HG03520 (cell line): ENCODE results near the gene CRHR2.
"Not testable (repeated sequence)": the region's sequence is repeated elsewhere in the genome, so short reads cannot be mapped to it uniquely, and the experiment has no call there.

Experiments
- ATAC-seq: cut with Tn5 transposase; IDR thresholded peaks from one replicate; pipeline ENCODE4 v1.9.1; 2021; ENCODE audit warnings: mild to moderate bottlenecking, moderate library complexity; ENCODE audit not compliant: unreplicated experiment

The CRHR2 gene

DNA sequence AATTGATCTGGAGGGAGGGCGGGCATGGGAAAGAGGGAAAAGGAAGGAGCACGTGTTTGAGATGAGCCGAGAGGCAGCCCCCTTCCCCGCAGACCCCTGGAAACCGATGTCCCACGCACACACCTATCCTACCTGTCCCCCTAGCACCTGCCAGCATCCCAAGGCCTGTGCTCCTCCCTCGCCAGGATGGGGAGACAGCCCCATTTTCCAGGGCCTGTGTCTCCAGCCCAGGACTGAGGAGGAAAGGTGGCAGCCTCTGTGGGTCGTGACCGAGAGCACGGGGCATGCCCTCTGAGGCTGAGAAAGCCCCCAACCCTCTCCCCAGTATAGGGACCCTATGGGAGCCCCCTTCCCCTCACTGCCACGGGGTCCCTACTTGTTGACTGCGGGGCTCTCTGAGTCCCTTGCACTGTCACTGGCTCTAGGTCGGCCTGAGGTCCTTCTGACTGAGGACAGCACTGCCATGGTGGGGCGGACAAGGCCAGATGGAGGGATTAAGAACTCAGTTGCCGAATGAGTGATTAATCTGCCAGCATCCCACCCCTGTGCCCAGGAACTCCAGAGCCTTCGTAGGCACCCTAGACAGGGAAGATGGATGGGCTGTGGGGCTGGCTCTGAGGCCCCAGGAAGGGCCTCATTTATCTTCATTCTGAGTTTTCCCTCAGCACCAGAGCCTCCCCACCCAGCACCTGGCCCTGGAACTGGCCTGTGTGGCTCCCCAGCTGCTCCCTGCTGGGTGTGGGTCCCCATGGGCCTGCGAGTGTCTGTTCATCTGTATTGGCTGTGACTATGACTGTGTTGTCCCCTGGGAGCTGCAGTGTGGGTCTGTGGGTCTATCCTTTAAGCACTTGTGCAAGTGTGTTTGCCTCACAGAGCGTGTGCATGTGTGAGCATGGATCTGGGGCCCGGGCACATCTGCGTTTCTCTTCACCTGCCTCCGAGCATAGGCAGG, 26.0 kb downstream of the CRHR2 start:
- no peak for ATAC-seq

DNA sequence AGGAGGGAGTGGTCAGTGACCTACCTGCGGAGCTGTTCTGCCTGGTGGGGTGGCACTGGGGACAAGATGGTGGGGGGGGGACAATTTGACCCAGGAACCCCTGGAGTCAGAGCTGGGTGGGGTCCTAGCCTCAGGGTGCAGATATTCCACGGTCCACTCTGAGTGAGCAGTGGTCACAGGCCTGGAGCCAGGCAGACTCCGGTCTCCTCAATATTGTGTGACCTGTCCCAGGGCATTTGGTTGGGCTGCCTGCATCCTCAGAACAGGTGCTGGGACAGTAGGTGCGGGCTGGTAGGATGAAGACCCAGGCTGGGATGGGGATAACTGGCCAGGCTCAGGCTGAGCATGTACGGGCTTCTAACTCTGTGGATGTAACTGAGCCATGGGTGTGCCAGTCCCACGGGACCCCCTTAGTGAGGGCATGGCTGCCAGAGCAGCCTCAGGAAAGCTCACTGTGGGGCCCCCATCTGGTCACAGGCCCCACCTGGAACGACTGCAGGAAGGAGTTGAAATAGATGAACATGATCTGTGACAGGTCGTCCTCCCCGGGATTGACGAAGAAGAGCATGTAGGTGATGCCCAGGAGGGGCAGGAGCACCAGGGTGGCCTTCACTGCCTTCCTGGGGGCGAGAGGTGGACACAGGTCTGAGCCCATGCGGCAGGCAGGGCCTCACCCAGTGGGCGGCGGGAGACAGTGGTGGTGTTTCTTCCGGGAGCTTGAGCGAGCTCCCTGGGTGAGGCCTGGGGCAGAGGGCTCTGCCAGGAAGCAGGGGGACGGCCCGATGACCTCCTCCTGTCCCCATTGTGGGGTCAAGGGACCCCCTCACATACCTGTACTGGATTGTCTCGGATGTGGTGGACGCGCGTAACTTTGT, 26.9 kb downstream of the CRHR2 start:
- ATAC-seq = no peak

DNA sequence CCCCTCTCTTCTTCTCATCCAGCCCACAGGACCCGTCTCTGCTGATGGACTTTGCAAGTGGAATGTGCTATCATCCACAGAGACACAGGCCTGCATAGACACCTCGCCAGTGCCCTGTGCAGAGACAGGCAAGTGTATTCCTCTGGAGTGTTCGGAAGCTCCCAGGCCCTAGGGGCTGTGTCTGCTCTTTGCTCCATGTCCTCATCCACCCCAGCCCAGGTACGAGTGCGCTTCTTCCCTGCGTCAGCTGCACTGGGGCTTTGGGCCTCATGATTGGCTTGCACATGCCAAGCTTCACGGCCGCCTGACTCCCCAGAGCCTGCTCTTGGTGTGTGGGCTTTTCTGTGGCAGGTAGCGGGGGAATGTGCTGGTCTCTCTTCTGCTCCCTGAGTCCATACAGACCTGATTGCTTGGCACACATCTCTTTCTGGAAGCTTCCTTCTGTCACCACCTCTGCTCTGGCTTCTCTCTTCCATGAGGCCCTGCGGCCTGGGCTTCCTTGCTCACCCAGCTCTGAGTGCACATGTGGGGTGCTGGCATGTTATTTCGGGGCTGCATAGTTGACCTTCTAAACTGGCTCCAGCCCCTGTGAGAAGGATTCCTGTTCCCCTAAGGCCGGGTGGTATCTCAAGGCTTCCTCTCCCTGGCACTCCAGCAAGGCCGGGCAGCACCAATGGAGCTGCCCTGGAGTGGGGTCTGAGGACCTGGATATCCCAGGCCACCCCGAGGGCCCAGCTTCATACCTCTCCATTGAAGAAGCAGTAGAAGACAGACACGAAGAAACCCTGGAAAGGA, 27.8 kb downstream of the CRHR2 start:
- ATAC-seq = no peak

- no peak for ATAC-seq
Measured at GRCh38 chr7:30652698-30653641, 29.3 kb downstream of the CRHR2 start.

DNA sequence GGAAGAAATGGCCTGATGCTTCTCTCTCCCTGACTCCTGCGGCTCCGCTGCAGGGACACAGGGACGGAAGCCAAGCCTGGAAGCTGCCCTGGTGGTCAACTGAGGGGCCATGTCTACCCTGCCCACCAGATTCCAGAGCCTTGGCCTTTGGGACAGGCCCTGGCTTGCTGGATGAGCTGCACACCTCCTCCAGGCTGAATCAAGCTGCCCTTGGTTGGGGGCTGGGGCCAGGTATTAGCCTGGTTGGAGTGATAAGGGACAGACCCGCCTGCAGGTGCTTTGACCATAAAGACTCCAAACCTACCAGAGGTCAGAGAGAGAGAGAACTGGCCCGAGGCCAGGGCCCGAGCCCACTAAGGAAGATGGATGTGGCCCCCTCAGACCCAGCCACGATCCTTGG, 30.1 kb downstream of the CRHR2 start:
- no peak for ATAC-seq

DNA sequence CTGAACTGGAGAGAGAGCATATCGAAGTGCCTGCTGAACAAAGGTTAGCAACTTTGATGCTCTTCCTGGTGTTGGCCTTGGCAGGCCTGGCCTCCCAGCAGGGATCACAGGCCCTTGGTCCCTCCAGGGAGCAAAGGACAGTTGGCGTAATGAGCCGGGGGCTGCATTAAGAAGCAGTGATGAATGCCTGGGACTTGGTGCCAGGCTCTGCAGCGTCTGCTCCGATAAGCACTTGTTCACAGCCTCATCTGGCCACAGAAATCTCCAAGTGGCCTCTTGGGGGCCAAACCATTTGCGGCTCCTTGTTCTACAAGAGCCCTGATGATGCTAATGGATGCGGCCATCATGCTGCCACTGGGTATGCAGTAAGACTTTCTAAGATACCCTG, 31.8 kb downstream of the CRHR2 start:
- no peak for ATAC-seq

DNA sequence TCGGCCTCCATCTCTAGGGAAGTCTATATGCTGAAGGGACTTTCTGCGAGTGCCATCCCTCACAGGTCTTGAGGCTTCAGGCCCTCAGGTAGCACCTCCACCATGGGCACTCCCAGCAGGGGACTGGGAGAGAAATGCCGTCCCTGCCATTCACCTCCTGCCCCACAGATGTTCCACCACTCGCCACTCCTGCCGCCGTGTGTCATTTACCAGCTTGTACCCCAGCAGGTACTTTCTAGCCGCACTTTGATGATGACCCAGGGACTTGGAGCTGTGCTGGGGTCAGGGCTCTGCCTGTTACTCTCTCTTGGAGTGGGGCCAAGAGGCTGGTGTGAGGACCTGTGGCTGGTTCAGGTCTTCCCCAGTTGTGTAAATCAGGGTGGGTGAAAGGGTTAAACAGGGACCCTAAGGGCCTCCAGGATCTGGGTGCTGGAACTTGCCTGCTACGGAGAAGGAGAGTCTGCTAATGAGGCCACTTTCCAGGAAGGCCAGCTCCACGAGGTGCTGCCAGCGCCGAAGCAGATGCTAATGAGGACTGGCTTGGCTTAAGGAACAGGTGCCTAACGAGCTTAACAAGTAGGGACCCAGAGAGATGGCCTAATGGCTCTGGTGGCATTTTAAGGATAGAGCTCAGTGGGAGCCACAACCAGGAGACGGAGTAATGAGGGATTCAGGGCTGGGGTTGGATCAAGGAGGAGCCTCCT, 32.4 kb downstream of the CRHR2 start:
- ATAC-seq = no peak

DNA sequence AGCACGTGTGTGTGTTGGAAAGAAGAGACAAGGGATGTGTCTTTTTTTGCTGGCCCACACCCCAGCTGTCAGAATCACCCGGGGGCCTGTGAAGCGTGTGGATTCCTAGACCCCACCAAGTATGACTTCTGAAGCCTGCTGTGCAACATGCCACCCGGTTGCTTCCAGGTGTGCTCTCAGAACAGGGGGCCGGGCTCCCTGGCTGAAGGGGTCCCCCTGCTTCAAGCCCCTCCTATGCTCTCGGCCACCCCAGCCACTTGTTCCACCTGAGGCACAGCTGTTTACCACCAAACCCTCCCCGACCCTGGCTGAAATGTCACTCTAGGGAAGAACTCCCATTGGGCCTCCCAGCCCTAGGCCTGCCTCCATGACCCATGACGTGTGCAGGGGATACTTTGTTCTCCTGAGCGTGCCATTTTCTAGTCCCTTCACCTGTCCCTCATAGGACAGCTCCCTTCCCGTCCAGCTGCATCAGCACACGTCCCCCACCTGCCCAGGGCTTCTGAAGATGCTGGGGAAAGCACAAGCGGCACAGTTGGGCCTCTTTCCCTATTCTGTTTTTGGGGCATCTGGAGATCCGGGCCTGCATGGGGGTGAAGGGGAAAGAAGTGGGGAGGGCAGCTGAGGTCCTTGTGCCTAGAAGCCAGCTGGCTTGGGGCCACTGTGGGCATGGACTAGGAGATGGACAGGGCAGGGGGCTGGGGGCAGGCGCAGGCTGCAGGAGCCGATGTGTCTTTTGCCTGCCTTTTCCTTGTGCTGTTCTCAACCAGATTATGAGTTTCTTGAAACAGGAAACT, 33.3 kb downstream of the CRHR2 start:
- ATAC-seq = no peak

DNA sequence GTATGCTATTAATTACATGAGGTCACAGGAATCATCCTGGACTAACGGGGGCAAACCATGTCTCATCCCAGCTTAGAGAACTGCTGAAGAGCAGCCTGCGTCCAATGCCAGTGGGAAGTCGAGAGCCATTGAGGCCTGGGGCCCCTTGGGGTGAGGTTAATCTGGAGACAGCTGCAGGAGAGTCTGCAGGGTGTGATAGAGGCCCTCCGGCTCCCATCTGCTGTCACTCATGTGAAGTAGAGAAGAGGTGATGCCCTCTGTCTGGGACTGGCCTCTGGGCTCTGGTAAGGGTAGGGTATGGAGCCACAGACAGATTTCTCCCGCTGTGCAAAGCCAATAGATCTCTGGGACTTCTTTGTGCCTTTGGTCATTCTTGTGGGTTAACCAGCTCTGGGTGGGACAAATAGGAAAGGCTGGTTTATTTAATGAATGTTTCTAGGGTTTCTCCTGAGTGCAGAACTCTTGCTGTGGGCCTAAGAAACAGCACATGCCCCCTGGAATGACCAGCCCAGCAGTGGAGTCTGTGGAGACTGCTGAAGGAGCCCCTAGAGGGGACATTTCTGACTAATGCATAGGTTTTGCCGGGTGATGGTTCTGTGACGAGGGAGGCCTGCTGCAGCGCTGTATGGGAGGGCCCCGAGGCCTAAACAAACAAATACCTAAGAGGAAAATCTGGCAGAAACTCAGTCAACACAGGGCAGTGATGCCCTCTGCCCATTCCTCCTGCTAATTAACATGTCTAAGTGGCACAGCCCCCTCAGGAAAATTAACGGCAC, 34.5 kb downstream of the CRHR2 start:
- ATAC-seq = no peak

DNA sequence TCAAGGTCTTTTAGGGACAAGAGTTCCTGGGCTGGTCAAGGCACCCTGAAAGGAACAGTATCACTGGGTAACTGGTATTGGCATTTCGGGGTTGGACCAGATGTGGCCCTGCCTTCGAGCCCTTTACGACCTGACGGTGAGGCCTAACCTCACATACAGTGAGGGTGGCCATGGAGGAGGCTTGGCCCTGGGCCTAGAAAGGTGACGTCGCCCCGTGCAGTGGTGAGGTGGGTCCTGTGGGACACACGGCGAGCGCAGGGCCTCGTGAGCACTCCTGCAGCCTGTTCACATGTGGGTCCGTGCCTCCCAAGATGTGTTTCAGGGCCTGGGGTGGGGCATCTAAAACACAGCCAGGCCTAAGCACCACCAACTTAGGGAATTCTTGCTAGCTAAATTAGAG, 36.1 kb downstream of the CRHR2 start:
- ATAC-seq = no peak

DNA sequence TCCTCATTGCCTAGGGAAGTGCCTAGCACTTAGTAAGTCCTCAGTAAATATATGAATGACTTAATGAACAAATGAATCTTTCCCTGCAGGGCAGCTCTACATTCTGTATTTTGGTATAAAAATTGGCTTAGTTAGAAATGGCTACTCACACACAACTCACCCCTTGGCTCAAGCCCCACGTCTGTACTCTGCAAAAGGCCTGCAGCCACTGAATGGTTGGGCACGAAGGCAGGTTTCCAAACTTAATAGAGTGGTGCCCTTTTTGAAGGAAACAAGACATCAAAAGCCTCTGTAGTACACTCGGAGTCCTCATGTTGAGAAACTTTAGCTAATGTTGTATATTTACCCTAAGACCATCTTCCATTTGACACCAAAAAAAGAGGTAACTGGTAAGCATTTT, 36.6 kb downstream of the CRHR2 start:
- no peak for ATAC-seq

DNA sequence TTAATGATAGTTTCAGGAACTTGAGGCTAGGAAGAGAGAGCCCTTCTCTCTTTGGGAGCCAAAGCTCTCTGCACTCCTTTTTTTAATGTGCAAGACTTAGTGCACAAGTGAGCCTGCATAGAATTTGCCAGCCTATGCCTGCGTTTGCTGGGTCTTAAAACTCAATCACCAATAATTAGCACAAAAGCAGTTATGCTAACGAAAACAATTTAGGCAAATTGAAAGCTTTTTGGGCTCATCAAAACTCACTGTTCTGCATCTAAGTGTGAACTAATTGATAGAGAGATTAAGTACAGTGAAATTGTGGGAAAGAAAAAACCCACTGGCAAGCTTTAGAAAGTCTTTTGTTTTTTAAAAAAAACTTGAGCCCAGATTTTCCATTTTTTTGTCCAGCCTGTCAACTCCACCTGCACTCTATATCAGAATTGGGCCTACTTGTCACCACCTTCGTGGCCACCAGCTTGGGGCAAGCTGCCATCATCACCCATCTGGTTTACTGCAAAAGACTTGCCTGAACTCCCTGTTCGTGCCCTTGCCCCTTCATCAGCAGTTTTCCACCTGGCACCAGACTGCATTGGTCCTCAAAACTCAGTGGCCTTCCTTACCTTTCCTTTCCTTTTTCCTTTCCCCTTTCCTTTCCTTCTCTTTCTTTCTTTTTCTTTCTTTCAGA, 37.8 kb downstream of the CRHR2 start:
- no peak for ATAC-seq

DNA sequence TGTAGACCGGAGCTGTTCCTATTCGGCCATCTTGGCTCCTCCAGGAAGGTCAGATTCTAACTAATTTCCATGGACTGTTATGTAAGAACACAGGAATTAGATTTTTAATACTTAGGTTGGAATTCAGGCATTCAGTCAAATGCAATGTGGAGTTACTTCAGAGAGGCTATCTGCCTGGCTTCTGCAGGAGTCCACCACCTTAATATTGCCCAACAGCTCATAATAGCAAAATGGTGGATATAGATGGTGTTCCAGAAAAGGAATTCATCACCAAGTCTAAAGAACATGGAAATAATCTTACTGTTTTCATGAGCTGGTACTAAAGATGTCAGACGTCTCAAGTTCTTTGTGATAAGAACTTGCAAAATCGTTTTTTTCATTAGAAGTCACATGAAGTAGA, 39.5 kb downstream of the CRHR2 start:
- ATAC-seq = no peak

DNA sequence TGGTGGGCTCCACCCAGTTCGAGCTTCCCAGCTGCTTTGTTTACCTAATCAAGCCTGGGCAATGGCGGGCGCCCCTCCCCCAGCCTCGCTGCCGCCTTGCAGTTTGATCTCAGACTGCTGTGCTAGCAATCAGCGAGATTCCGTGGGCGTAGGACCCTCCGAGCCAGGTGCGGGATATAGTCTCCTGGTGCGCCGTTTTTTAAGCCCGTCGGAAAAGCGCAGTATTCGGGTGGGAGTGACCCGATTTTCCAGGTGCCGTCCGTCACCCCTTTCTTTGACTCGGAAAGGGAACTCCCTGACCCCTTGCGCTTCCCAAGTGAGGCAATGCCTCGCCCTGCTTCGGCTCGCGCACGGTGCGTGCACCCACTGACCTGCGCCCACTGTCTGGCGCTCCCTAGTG, 39.9 kb downstream of the CRHR2 start:
- ATAC-seq = not testable (repeated sequence)

DNA sequence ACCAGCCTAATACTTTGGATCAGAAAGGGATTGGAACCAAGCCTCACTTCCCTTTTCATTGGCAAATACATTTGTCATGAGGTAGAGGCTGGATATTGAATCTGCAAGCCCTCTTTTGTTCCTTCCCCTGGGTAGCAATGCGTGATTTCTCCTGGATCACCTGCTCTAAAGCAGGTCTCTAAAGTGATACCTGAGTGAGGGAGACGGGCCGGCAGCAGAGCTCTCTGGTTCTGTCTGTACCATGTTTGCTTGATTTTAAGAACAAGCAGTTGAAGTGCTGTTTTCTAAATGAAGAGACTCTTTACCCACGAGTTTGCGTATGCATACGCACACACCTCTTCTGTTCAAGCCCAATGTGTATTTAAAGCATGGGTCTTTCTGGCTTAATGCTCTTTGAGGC, 46.5 kb downstream of the CRHR2 start:
- no peak for ATAC-seq

- ATAC-seq = no peak
Measured at GRCh38 chr7:30634634-30635201, 47.5 kb downstream of the CRHR2 start.

GRCh38 chr7:30634193-30634626, 48.0 kb downstream of the CRHR2 start:
- ATAC-seq = no peak
